HUES64 (cell line): ENCODE data around the gene PHLDA3.
"Not testable (repeated sequence)": the region's sequence is repeated elsewhere in the genome, so short reads cannot be mapped to it uniquely, and the experiment has no call there.

Experiments
- H3K27ac ChIP-seq: 2 replicates; pipeline ENCODE4 v1.7.0; 2013; ENCODE audit warnings: low read depth, low read length, inconsistent platforms
- H3K27me3 ChIP-seq: 2 replicates; pipeline ENCODE4 v1.6.1; 2013; ENCODE audit warnings: mild to moderate bottlenecking, low read length; ENCODE audit not compliant: insufficient read depth
- H3K36me3 ChIP-seq: 2 replicates; pipeline ENCODE4 v1.6.1; 2013; ENCODE audit warnings: mild to moderate bottlenecking, low read length; ENCODE audit not compliant: insufficient read depth
- H3K4me1 ChIP-seq: 2 replicates; pipeline ENCODE4 v1.6.1; 2013; ENCODE audit warnings: mild to moderate bottlenecking, low read length, moderate library complexity; ENCODE audit not compliant: insufficient read depth
- H3K4me3 ChIP-seq: 2 replicates; pipeline ENCODE4 v1.5.1; 2013; ENCODE audit warnings: mild to moderate bottlenecking, low read length, moderate library complexity
- H3K9ac ChIP-seq: 2 replicates; pipeline ENCODE4 v1.6.1; 2013; ENCODE audit warnings: mild to moderate bottlenecking, low read depth, low read length
- H3K9me3 ChIP-seq: 2 replicates; pipeline ENCODE4 v1.6.1; 2013; ENCODE audit warnings: low read depth, low read length; ENCODE audit not compliant: insufficient read depth
- WGBS: fragments of 150-250, 120-280 bp; methylation state at CpG from one replicate; pipeline ENCODE4 v1.1.7; 2013; ENCODE audit warnings: missing lambda C conversion rate; 5-methylcytosine and 5-hydroxymethylcytosine counted together

Gene PHLDA3

DNA sequence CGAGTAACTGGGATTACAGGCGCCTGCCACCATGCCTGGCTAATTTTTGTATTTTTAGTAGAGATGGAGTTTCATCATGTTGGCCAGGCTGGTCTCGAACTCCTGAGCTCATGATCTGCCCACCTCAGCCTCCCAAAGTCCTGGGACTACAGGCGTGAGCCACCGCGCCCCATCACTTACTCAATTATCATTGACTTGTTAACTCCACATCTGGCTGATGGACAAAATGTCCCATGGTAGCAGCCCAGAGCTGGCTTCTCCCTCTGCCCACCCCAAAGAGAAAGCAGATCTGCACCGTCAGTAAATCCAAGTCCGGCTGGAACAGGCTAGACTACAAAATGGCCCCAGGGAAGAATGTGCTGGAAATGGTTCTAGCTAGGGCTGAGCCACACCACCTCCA lies 3.3 kb upstream of the PHLDA3 start:
- H3K9me3 ChIP-seq, H3K9ac ChIP-seq, H3K4me3 ChIP-seq, H3K27ac ChIP-seq, H3K36me3 ChIP-seq, H3K4me1 ChIP-seq: not testable (repeated sequence)
- WGBS: 96% methylated on average over 8 of the region's 8 CpGs
- H3K27me3 ChIP-seq: peaks cover 52% of the 10 kb centered on the region

DNA sequence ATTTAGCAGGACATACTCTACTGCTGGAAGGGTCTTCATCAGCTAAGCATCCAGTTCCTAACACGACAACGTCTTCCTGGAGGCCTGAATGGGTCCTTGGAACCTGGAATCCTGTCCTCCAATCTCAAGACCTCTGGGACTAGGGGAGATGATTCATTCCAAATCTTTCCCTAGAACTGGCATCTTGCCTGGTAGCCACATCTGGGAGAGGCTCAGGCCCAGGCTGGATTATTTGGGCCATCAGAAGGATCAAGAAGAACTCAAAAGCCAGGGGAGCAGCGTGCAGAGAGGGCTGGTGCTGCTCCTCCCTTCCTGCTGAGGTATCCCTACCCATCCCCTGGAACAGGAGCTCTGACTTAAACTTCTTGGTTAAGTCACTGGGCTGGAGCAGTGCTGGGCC lies 2.8 kb upstream of the PHLDA3 start:
- no peak overlapping the region for H3K9ac ChIP-seq
- 0 out of 2 replicates have a peak, but pooled peaks cover 6% of the 10 kb centered on the region for H3K4me1 ChIP-seq
- H3K27ac ChIP-seq: no peak overlapping the region
- H3K9me3 ChIP-seq: no peaks in the 10 kb centered on the region
- no peak overlapping the region for H3K4me3 ChIP-seq
- WGBS: 89% methylated on average over 3 of the region's 3 CpGs
- peaks cover 52% of the 10 kb centered on the region for H3K27me3 ChIP-seq
- H3K36me3 ChIP-seq: no peaks in the 10 kb centered on the region

GRCh38 chr1:201470581-201470980 lies 1.6 kb upstream of the PHLDA3 start:
- Histone ChIP-seq H3K4me1 (0 out of 2 replicates have a peak, but pooled peaks cover 6% of the 10 kb centered on the region), H3K4me3 (no peak overlapping the region), H3K9me3 (no peaks in the 10 kb centered on the region), H3K27ac (no peak overlapping the region), H3K27me3 (peaks cover 52% of the 10 kb centered on the region), H3K9ac (no peak overlapping the region), H3K36me3 (peaks cover 6% of the 10 kb centered on the region; the same call in 1 of the 2 replicates)
- WGBS: 70% methylated on average over 4 of the region's 4 CpGs

- Histone ChIP-seq H3K4me1 (0 out of 2 replicates have a peak, but pooled peaks cover 6% of the 10 kb centered on the region), H3K36me3 (peaks cover 14% of the 10 kb centered on the region; the same call in 1 of the 2 replicates), H3K9me3 (no peaks in the 10 kb centered on the region), H3K27ac (no peak overlapping the region), H3K27me3 (peaks cover 49% of the 10 kb centered on the region), H3K4me3 (peak overlapping the region; percentile 83), H3K9ac (no peak overlapping the region)
- 13% methylated on average over 16 of the region's 16 CpGs for WGBS
Measured at GRCh38 chr1:201469645-201470074, 672 bp upstream of the PHLDA3 start.

- H3K9ac ChIP-seq: peak overlapping the region; percentile 80
- H3K4me3 ChIP-seq: peak overlapping the region; percentile 83
- H3K4me1 ChIP-seq: 0 out of 2 replicates have a peak, but pooled peaks cover 6% of the 10 kb centered on the region
- H3K36me3 ChIP-seq: peaks cover 14% of the 10 kb centered on the region; the same call in 1 of the 2 replicates
- peaks cover 49% of the 10 kb centered on the region for H3K27me3 ChIP-seq
- H3K27ac ChIP-seq: no peak overlapping the region; the same call in 1 of the 2 replicates
- no peaks in the 10 kb centered on the region for H3K9me3 ChIP-seq
- 1% methylated on average over 44 of the region's 44 CpGs for WGBS
Measured at GRCh38 chr1:201468501-201468843, 516 bp downstream of the PHLDA3 start.

DNA sequence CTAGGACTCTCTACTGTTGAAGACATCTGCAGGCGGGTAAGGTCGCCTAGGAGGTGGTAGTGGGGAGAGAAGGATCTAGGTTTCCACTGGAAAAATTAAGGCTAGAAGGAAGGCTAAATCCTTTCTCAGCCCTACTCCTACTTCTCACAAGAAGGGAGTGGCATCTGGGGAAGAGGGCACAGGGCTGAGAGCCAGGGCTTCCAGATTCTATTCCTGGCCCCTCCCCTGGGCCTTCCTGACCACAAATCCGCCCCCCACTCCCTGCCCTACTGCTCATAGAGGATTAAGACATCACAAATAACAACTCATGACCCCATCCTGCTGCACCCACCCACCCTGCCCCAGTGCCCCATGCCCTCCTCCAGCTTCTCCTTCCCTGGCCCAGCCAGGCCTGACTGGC lies 2.5 kb downstream of the PHLDA3 start:
- Histone ChIP-seq H3K9ac (no peak overlapping the region), H3K36me3 (peaks cover 14% of the 10 kb centered on the region; the same call in 1 of the 2 replicates), H3K9me3 (no peaks in the 10 kb centered on the region), H3K4me3 (peak overlapping the region; percentile 83), H3K27me3 (peaks cover 40% of the 10 kb centered on the region), H3K4me1 (peaks cover 7% of the 10 kb centered on the region; the same call in 1 of the 2 replicates), H3K27ac (no peak overlapping the region)
- 91% methylated on average over 3 of the region's 3 CpGs for WGBS

- Histone ChIP-seq H3K36me3 (peaks cover 14% of the 10 kb centered on the region; the same call in 1 of the 2 replicates), H3K9ac (no peak overlapping the region), H3K4me3 (no peak overlapping the region), H3K27me3 (peaks cover 33% of the 10 kb centered on the region), H3K4me1 (peaks cover 11% of the 10 kb centered on the region; the same call in 1 of the 2 replicates), H3K9me3 (no peaks in the 10 kb centered on the region), H3K27ac (no peak overlapping the region)
- WGBS: 96% methylated on average over 9 of the region's 9 CpGs
Measured at GRCh38 chr1:201465698-201466290, 3.2 kb downstream of the PHLDA3 start.

- WGBS: 91% methylated on average over 6 of the region's 7 CpGs
- Histone ChIP-seq H3K27ac (no peak overlapping the region), H3K4me3 (no peak overlapping the region), H3K27me3 (peaks cover 6% of the 10 kb centered on the region), H3K9ac (no peak overlapping the region), H3K9me3 (no peaks in the 10 kb centered on the region), H3K36me3 (peaks cover 14% of the 10 kb centered on the region; the same call in 1 of the 2 replicates), H3K4me1 (peaks cover 7% of the 10 kb centered on the region; the same call in 1 of the 2 replicates)
Measured at GRCh38 chr1:201463071-201463552, 5.9 kb downstream of the PHLDA3 start.

GRCh38 chr1:201461645-201462441 lies 7.1 kb downstream of the PHLDA3 start:
- Histone ChIP-seq H3K27me3 (no peaks in the 10 kb centered on the region), H3K27ac (no peak overlapping the region), H3K9me3 (no peaks in the 10 kb centered on the region), H3K9ac (no peak overlapping the region), H3K36me3 (peaks cover 14% of the 10 kb centered on the region; the same call in 1 of the 2 replicates), H3K4me1 (peaks cover 13% of the 10 kb centered on the region), H3K4me3 (no peak overlapping the region)
- WGBS: 80% methylated on average over 13 of the region's 13 CpGs

DNA sequence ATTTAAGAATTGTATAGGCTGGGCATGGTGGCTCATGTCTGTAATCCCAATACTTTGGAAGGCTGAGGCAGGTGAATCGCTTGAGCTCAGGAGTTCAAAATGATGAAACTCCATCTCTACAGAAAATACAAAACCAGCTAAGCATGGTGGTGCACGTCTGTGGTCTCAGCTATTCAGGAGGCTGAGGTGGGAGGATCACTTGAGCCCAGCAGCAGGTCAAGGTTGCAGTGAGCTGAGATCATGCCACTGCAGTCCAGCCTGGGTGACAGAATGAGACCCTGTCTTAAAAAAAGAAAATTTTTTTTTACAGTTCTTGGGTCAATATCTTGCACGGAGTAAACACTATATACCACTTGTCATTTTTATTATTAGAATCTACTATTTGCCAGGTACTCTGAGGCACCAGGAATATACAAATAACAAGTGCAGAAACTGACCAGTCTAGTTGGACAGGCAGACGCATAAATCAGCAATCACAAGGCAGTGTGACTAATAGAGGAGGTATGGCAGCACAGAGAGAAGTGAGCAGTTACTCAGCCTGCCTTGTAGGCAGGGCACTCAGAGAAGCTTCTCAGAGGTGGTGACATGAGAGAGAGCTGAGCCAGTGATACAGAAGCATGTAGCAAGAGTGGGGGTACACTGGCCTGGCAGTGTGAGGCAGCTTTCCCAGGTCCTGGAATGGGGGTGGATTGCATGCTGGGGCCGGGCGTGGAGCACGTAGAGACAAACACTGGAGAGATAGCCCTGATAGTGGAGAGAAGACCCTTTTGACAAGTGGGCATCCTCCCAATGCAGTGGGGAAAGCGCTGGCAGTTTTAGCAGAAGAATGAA lies 8.0 kb downstream of the PHLDA3 start:
- Histone ChIP-seq H3K9me3 (no peaks in the 10 kb centered on the region), H3K4me3 (no peak overlapping the region), H3K27ac (no peak overlapping the region), H3K27me3 (no peaks in the 10 kb centered on the region), H3K36me3 (peaks cover 12% of the 10 kb centered on the region; the same call in 1 of the 2 replicates), H3K4me1 (peaks cover 20% of the 10 kb centered on the region), H3K9ac (no peak overlapping the region)
- 87% methylated on average over 8 of the region's 8 CpGs for WGBS
